Effector CD8-positive, alpha-beta T cell (primary cell): Measurements from ENCODE around the gene TXNRD1.
"Not testable (repeated sequence)": the region's sequence is repeated elsewhere in the genome, so short reads cannot be mapped to it uniquely, and the experiment has no call there.

ENCODE experiments used
- DNase-seq: peaks from one replicate; lab custom pipeline; 2025; lab: John Stamatoyannopoulos, UW

The TXNRD1 gene

DNA sequence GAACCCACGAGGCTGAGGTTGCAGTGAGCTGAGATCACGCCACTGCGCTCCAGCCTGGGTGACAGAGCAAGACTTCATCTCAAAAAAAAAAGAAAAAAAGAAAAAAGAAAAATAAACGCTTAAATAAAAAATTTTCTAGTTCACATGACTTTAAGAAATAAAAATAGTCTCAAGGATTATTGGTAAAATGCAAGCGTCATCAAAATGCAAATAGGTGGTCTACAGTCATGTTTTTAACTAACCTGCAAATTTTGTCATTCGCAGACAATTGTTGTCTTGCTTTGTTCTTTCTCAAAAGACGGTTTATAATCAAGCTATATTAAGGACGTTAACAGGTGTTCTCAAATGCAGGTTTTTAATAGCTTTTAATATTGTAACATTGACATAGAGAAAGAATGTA is 22.4 kb downstream of the TXNRD1 start:
- no peak for DNase-seq

DNA sequence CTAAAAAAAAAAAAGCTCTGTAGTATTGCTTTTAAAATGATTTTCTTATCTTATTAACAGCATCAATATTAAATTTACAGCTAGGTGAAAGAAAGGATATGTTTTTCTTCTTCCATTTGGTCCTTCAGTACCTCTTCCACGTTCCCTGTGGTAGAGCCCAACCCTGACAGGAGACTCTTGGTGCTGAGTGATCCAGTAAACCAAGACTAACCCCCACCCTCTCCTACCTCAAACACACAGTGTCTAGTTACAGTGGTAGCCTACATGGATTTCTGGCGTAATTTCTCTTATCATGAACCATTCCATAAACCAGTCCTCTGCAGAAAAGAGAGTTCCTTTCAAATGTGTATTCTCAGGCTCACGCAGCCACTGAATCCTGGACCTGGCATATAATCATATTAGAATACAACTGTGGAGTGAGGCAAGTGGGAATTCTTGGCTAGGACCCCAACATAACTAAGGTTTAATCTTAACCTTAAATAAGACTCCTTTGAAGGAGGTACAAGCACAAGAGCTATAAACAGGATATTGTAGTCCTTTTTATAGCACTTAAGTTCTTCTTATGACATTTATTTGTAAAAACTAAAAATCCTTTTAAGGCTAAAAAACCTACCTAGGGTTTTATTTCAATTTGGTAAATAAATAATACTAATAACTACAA is 27.1 kb downstream of the TXNRD1 start:
- no peak for DNase-seq

DNA sequence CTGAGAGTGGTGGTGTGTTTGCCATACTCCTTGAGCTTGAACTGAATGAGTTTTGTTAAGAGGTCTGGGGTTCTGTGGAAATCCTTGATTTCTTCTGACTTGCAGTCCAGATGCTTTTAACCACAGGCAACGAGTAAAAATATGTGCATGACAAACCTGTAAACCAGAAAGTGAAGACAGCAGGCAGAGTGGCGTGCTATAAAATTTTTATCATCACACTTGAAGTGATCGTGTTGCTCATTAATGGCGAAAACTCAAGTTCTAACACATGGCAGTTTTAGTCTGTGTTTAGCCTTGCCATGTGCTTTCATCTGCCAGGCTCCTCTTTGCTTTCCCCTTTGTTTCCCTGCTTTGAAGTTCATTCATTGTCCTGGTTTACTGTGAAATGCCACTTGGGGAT is 28.0 kb downstream of the TXNRD1 start:
- DNase-seq = no peak

DNA sequence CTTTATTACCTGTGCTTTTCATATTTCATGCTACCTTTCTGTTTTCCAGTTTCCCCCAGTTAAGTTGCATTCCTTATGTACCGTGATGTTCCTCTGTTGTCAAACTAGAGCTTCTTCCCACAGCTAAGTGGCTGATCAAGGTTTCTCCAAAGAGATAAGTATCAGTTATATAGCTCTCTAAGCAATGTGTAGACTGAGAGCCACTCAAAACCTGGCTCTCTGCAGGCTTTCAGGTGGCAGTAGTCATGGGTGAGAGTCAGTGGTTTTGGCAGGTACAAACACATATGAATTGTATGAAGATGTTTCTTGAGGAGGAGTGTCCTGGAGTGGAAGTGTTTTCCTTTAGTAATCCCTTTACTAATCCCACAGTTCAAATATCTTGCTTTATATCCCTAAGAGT is 28.4 kb downstream of the TXNRD1 start:
- no peak for DNase-seq

DNA sequence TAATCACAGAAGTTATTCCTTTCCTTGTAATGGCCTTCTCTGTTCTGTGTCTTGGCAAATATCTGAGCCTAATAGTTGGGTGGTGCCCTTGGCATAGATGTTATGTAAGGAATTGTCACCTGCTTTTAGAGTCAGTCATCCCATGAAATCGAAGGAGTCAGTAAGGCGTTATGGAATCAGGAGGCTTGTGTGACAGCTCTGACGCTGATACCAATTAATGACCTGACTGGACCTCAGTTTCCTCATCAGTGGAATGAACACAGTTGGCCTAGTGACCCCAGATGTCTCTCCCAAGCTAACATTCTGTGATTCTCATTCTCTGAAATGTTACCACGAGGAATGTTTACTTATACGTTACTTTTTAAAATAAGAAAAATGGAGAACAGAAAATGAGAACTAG is 32.1 kb downstream of the TXNRD1 start:
- DNase-seq = no peak

DNA sequence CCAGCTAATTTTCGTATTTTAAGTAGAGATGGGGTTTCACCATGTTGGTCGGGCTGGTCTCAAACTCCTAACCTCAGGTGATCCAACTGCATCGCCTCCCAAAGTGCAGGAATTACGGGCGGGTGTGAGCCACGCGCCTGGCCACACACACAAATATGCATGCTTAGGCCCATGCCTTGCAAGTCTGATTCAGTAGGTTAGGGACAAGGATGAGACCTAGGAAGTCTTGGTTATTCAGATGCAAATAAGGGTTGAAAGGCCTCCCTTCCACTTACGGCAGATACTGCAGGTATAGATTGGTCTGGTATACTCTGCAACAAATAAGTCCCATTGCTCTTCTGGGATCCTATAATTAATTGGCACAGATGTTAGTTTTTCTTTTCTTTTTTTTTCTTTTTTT is 32.9 kb downstream of the TXNRD1 start:
- DNase-seq = no peak

DNA sequence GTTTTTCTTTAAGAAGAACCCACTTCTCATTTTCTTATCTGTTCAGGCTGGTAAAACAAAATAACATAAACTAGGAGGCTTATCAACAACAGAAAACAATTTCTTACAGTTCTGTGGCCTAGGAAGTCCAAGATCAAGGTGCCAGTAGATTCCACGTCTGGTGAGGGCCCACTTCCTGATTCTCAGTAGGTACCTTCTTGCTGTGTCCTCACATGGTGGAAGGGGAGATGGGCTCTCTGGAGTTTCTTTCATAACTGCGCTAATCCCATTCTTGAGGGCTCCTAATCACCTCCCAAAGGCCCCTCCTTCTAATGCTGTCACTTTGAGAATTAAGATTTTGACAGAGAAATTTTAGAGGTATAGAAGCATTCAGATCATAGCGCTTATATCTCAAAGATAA is 33.4 kb downstream of the TXNRD1 start:
- DNase-seq = no peak

DNA sequence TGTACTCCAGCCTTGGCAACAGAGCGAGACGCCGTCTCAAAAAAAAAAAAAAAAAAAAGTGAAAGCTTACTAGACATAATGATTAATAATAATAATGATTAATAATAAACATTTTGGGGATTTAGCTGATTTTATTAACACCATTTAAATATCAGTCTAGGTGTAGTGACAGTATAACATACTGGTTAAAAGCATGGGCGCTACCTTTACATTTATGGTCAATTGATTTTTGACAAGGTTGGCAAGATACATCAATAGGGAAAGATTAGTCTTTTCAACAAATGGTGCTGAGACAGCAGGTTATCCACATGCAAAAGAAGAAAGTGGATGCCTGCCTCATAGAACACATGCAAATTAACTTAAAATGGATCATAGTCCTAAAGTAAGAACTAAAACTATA is 34.3 kb downstream of the TXNRD1 start:
- no peak for DNase-seq

DNA sequence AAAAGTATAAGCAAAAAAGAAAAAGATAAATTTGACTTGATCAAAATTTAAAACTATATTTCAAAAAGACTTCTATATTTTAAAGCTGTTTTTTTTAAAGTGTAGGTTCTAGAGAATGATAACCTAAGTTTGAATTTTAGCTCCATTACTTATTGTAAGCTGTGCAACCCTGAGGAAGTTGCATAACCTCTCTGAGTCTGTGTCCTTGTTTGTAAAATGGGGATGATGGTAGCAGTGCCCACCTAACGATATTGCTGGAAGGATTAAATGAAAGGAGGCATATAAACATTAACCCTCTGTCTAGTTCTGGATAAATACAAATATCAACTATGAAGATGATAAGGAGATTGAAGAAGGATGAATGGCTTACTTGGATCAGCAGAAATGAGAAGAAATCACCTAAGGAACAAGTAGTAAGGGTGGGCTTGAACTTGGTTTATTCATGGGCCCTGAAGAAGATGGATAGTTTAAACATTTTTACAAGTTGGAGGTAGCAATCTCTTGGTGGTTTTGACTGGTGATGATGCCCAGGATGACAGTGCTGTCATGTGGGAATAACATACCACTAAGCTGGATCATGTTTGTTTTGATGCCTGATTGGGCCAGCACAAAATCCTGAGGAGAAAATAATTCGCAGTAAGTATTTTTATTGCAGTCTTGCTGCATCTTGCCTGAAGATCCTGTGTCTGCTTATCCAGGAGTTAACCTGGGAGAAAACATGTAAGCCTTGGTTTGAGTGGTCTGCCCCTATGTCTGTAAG is 35.0 kb downstream of the TXNRD1 start:
- DNase-seq = no peak

DNA sequence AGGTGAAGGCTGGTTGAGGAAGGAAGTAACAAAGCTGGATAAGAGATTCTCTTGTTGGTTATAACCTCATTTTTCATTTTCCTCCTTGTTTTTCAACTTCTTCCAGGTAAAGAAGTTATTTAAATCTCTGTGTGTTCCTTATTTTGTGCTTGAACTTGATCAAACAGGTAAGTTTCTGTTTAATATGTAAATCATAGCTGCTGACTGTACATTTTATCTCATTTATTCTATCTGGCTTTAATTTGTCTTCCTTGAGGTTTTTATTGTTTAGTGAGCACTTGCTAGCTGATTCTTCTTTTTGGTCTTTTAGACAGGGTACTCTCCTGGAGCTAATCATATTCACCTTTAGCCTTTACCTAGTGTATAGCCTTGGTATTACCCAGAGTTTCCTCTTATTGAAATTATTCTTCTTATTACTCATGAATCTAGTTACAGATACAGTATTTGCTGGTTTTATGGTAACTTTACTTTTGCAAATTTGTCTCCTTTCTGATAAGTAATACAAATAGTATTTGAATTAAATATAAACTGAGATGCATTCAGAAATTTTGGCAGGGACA is 42.4 kb downstream of the TXNRD1 start:
- no peak for DNase-seq

DNA sequence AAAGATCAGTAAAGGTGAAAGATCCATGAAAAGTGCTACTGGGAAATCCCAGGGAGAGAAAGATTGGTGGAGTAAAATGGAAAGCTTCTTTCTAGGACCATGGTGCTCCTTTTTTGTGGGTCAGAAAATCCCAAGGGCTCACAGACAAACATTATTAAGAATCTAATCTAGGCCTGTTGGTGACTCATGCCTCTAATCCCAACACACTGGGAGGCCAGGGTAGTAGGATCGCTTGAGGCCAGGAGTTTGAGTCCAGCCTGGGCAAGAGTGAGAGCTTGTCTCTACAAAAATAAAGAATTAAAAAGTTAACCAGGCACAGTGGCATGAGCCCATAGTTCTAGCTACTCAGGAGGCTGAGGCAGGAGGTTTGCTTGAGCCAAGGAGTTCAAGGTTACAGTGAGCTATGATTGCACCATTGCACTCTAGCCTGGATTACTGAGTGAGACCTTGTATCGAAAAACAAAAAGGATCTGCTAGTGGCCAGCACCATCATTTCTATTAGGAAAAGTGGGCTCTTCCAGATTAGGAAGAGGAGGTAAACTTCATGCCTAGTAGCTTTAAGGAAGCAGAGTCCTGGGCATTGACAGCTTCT is 43.0 kb downstream of the TXNRD1 start:
- no peak for DNase-seq

DNA sequence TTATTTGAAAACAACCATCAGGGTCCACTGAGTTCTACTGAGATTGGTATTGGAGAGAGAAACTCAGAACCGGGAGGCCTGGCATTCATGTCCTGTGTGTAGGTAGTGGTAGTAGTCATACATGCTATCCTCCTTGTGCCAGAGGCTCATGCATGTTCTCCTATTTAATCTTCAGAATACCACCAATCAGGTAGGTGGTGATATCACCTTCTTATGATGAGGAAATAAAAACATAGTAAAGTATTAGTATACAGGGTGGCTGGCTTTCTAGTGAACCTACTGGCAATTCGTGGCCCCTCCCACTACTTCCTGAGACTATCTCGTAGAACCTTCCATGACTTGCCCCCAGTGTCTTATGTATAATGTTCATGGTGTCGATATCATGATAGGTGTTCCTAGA is 47.4 kb downstream of the TXNRD1 start:
- no peak for DNase-seq

DNA sequence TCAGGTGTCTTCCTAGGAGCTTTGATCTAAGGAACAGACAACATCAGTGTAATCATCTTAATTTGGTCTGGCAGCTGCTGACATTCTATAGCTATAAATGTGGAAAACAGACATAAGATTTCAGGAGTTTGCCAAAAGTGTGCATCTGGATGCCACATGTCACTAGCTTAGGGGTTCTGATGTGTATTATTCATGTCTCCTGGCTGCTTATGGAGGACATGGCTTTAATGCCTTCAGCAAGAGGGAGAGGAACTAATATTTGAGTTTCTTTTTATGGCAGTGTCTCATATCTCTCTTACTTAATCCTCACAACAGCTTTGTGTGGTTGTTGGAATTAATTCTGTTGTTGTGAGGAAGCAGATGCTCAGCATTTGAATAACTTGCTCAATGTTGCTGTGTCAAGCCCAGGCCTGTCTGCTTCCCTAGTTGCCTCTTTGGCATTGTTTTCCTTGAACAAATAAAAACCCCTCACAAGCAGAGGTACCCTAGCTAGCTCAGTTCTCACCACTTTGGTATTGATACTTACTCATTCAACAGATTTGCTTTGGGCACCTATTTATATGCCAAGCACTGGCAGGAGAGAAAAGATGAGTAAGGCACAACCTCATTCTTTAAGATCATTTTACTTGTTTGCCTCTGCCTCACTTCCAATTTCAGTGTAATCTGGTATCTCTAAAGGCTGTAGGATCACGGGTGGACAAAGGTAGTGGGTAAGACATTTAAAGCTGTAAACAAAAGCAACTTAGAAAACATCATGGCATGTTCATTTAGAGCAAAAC is 48.2 kb downstream of the TXNRD1 start:
- no peak for DNase-seq

DNA sequence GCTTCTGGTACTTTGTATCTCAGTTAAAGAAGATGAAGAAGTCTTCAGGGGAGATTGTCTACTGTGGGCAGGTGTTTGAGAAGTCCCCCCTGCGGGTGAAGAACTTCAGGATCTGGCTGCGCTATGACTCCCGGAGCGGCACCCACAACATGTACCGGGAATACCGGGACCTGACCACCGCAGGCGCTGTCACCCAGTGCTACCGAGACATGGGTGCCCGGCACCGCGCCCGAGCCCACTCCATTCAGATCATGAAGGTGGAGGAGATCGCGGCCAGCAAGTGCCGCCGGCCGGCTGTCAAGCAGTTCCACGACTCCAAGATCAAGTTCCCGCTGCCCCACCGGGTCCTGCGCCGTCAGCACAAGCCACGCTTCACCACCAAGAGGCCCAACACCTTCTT is 49.9 kb downstream of the TXNRD1 start:
- DNase-seq = not testable (repeated sequence)

DNA sequence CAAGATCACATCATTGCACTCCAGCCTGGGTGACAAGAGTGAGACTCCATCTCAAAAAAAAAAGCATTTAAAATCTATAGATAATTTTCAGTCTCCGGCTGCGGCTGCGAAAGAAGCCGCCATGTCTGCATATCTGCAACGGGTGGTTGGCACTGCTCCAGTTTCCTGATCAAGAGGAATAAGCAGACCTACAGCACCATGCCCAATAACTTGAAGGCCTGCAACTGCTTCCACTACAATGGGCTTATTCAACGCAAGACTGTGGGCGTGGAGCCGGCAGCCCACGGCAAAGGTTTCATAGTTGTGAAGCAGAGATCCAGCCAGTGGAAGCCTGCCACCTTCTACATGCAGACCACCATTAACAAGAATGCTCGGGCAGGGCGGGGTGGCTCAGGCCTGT is 57.4 kb downstream of the TXNRD1 start:
- no peak for DNase-seq

DNA sequence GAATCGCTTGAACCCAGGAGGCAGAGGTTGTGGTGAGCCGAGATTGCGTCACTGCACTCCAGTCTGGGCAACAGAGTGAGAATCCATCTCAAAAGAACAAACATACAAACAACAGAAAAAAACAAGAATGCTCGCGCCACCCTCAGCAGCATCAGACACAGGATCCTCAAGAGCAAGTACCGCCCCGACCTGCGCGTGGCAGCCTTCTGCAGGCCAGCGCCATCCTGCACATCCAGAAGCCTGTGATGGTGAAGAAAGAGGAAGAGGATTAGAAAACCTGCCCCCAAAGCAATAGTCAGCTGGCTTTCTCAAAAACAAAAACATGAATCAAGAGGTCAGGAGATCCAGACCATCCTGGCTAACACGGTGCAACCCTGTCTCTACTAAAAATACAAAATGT is 57.9 kb downstream of the TXNRD1 start:
- DNase-seq = no peak

DNA sequence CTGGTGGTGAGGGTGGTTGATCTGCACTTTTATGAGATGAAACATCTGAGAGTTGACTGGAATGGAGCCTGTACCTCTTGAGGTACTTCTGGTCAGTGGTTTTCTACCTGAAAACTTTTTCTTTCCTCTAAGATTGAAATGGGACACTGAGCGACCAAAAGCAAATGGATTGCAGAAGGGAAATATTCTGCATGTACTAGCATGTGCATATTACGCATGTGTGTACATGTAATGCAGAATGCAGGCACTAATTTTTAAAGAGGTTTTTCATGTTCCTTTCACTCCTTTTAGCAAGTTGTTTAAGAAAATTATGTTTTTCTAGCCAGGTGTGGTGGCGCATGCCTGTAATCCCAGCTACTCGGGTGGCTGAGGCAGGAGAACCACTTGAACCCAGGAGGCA is 59.2 kb downstream of the TXNRD1 start:
- no peak for DNase-seq

DNA sequence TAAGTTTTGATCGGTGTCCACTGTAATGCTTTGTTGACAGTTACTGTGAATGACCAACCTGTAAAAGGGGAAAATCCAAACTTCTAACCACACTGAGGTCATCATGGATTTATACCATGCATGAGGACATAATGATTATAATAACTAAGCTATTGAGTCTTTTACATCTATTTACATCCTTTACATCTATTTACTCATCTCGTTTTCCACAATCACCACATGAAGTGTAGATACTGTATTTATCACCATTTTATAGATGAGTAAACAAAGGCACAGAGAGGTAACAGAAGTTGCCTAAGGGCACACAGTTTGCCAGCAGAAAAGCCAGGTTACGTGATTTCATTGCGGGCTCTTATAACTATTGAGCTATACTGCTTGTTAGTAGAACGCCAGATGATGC is 60.1 kb downstream of the TXNRD1 start:
- DNase-seq = no peak

DNA sequence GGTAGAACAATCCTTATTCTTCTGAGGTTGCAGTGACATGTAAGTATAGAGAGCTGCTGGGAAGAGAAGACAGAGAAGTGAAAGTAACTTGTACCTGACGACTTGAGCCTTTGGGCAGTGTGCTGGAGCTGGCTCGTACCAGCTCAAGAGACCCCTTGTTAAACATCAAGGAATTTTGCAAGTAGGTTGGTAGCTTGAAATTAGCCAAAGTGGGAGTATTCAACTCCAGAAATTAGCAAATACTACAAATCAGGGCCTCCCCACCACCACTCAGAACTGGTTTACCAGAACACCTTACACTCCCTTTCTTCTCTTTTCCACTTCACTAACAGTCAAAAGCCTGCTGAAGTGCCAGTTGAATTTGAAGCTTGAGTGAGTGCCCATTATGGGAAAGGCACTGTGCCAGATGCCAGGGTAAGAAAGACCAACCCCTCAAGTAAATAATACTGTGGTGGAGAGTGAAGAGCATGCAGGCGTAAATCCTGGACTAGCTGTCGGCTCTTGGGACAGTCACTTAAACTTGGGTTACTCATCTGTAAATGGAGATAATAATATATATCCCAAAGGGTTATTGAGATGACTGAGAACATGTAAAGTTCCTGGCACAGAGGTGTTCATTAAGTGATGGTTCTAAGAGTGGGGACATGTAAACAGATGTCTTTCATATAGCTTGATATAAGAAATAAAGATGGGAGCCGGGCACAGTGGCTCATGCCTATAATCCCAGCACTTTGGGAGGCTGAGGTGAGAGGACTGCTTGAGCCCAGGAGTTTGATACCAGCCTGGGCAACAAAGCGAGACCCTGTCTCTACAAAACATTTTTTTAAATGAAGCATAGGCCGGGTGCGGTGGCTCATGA is 60.9 kb downstream of the TXNRD1 start:
- no peak for DNase-seq

DNA sequence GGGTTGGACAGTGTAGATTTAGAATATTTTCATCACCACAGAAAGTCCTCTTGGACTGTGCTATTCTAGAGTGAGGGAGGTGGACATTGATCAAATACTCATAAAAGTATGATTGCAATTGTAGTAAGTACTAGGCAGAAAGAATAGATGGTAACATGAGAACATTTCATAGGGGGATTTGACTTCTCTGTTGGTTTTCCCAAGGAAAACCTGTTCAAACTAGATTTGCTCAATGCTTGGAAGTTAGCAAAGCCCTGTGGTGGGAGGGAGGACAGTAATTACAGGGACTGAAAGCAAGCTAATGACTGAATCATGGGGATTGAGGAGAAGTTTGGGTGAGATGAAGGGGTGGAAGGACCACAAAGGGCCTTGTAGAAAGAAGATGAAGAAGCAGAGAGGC is 63.6 kb downstream of the TXNRD1 start:
- no peak for DNase-seq

DNA sequence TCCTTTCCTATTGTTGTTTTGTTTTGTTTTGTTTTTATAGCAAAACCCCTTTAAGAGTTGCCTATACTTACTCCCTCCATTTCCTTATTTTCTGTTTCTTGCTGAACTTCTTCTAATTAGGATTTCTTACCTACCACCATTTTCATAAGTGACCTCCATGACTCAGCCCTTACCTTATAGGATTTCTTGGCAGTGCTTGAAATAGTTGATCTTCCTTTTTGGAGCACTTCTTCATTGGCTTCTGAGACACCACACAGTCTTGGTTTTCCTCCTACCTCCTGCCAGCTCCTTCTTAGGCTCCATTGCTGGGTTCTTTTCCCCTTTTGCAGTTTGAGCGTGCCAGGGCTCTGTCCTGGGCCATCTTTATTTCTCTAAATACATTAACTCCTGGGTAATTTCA is 64.5 kb downstream of the TXNRD1 start:
- no peak for DNase-seq
